NCI-H2029 (cell line): ENCODE data around the gene WAPL.

Experiments
- DNase-seq: peaks from one replicate; lab custom pipeline; 2025; lab: John Stamatoyannopoulos, UW

The WAPL gene

DNA sequence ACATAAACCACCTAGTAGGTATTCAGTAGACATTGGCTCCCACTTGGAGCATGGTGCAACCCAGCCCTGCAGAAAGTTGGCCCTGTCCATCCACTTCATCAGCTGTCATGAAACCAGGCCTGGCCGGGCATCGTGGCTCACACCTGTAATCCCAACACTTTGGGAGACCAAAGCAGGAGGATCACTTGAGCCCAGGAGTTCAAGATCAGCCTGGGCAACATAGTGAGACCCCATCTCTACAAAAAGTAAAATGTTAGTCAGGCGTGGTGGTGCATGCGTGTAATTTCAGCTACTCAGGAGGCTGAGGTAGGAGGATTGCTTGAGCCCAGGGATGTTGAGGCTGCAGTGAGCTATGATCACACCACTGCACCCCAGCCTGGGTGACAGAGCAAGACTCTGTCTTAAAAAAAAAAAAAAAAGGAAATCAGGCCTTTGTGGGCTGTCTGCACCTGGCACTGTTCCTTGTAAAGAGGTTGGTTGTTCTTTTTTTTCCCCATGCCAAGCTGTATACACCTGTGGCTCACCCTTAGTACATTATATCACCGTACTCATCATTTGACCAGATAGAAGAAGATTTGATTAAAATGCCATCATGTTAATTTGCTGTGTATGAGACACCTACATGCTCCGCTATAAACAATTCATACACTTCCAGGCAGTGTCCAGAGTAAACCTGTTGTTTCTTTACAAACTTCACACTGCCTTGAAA lies 109.6 kb downstream of the WAPL start:
- no peak for DNase-seq

GRCh38 chr10:86411281-86411841 lies 110.2 kb downstream of the WAPL start:
- DNase-seq: no peak

DNA sequence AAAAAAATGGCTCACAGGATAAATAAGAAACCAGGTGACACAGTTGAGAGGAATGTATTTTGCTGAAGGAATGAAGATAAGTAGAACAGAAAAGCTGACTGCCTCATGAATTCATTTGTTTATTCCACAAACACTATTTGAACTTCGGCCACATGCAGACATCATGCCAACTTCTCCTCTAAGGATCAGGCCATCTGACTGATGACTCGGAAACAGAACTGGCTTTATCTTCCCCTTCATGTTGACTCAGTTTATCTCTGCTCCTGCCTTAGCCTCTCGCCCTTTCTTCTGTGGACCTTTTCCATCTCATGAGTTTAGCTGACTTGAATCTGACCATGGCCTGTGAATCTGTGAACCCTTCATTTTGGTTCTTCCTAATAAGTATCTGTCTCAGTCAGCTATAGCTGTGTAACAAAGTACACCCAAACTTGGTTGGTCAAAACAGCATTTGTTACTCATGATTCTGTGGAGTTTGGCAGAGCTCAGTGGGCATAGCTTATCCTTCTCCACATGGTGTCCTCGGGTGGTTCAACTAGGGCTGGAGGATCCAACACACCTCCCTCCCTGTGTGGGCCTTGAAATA lies 111.0 kb downstream of the WAPL start:
- DNase-seq: no peak

DNA sequence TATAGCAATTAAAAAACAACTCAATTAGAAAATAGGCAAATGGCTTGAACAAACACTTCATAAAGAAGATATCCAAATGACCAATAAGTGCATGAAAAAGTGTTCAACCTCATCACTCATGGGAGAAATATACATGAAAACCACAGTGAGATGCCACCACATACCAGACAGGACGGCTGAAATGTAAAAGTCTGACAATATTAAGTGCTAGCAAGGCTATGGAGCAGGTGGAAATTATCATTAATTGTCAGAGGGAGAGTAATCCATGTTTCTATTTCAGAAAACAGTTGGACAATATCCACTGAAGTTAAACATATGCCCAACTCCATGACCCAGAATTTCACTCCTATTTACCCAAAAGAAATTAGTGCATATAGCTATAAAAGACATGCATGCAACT lies 112.4 kb downstream of the WAPL start:
- no peak for DNase-seq

DNA sequence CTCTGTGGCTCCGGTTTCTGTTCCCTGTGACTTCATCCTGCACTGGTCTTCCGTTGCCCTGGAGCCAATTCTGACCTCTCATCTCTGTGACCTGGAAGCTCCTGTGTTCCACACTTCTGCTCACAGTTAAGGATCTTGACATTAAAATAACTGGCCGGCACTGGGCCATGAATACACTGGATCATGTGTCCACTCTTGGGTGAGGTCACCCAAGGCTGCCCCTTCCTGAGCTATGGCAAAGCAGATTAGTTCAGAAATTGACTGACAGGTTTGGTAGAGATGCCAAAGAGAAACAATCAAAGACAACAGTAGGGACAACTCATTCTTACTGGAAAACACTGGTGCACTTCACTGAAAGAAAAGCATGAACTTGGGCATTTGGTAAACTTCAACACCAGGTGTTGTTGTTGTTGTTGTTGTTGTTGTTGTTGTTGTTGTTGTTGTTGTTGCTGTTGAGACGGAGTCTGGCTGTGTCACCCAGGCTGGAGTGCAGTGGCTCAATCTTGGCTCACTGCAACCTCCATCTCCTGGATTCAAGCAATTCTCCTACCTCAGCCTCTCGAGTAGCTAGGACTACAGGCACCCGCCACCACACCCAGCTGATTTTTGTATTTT lies 118.3 kb downstream of the WAPL start:
- DNase-seq: no peak

- no peak for DNase-seq
These were observed 119.2 kb downstream of the WAPL start for GRCh38 chr10:86402283-86402941.

DNA sequence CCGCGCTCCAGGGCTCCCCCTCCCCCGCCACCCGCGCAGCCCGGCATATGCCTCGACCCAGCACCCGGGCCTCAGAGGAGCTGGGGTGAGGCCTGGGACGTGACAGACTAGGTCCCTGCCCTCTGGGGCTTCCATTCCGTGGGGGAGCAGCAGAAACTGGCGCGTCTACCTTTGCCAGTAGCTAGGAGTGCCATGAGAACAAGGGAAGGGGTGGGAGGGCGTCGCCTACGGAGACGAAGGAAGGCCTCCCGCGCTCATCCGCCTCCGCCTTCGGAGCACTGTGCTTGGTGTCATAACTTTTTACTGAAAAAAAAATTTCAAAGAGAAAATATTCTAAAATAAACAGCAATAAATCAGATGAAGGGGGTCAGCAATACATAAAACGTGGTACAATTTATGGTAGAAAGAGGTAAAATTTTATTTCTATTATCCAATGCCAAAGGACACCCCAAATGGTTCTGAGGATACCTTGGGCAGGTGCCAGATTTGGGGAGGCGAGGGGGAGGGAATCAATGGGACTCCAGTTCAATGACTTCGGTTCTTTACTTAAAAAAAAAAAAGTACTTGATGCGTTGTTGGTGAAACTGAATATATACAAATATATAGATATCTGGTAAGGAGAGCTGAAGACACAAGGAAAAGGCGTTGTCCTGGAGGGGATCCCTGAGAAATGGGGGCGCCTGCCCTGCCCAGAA lies 119.9 kb downstream of the WAPL start:
- DNase-seq: no peak

DNA sequence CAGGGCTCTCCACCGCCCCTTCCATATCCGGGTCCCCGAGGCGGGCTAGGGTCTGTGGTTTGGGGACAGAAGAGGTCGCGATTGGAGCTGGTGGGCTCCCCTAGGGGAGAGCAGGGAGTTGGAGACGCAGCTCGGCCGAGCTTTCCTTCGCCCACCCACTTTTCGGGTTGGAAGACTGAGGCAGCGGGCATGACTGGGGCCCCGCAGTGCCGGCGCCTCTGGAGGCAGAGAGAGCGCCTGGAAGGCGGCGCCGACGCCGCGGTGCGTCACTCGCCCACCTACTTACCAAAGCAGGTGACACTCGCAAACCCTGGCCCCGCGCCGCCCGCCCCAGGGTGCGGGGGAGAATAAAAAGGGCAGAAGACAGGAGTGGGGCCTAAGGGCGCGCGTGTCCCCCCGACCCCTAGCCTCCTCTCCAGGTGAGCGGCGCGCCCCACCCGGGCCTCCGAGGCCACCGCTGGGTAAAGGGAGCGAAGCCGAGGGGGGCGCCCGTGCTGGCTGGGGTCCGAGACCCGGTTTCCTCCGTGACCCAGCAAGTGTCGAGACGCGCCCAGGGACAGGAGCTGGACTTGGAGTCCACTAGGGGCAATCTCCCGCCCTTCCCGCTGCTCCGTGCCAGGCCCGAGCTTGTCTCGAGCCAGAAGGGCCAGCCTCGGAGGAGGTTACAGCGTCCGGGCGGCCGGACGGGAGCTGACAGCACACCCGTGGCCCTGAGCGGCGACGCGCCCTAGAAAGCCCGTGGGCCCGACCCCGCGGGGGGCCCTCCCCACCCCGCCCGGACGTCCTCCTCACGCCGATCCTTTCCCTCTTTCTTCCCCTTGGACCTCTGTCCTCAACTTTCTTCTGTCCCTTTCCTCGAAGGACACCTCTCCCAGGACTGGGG lies 120.6 kb downstream of the WAPL start:
- DNase-seq: no peak

- peak; percentile 72 for DNase-seq
These were observed 121.5 kb downstream of the WAPL start for GRCh38 chr10:86399879-86400704.

DNA sequence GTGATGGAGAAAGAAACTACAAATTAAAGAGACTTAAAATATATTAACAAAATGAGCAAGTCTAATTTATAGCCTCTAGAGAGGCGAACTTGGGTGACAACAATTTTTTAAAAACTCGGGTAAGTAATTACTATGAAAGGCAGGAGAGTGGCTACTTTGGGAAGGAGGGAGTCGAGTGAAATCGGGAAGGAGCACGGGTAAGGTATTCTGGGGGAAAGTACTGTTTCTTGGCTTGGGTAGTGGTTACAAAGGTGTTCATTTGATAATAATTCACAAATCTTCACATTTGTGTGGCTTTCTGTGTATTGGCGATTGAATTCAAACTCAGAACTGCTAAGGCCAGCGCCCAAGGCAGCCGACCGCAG lies 122.1 kb downstream of the WAPL start:
- no peak for DNase-seq

DNA sequence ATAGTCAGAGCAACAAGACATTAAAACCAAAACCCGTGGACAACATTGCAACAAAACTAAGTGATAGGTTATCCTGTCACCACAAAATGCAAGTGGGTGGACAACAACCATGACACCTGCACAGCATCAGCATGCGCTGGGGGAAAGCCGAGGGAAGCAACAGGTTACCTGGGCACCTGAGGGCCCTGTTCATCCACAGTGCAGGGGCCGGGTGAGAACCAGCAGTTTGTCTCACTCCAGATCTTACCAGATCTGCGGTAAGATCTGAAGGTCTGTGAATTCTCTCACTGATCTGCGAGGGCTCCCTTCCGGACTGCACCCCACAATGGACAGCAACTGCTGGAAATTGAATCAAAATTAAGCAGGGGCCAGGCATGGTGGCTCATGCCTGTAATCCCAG lies 124.5 kb downstream of the WAPL start:
- DNase-seq: no peak

- no peak for DNase-seq
These were observed 127.6 kb downstream of the WAPL start for GRCh38 chr10:86393862-86394455.

- no peak for DNase-seq
These were observed 128.2 kb downstream of the WAPL start for GRCh38 chr10:86393362-86393761.

DNA sequence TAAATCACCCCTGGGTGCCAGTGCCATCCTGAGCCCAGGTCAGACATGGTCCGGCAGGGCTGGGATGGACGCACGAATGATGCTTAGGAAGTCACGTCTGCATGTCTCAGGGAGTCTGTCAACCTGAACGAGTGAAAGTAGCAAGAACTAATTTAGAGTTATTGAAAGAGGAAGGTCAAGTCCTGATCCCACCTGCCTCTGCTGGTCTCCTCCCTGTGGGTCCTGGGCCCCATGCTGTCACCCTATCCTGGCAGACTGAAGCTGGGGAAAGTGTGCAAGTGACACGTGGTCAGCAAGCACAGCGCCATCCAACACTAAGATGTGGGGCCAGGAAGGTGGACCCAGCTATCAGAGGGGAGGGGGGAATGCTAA lies 128.9 kb downstream of the WAPL start:
- DNase-seq: no peak

DNA sequence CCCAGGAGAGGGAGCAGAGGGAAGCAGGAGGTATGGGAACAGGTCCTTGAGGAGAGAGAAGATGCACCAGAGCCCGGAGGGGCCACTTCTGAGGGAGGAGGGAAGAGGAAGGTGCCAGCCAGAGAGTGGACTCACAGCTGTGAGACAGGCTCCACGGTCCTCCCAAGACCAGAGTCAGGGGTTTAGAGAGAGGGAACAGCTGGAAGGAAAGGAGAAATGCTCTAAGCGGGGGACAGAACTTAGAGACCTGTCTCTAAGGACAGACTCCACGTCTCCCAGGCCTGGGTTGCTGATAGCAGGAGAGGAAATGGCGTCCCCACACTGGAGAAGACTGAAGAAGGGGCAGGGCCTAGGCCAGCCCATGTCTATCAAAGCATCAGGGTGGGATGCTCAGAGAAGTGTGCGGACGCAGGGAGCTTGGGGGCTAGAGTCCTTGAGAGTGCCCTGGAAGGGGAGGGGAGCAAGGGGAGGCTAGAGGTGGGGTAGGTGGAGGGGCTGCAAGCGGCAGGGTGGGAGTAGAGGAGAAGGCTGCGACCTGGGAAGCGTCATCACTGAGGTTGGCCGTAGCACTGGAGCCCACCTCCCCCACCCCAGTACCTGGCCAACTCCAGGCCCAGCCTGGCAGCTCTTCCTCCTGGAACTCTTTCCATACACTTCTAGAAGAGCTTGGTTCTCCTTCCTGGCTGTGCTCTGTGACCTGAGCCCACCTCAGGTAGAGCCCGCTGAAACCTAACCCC lies 129.4 kb downstream of the WAPL start:
- DNase-seq: no peak

- DNase-seq: no peak
These were observed 130.3 kb downstream of the WAPL start for GRCh38 chr10:86391236-86391840.

GRCh38 chr10:86390337-86391120 lies 131.1 kb downstream of the WAPL start:
- no peak for DNase-seq
